ENCODE measurements around the gene ZC3HAV1L. TPM values are rescaled to one million over a fixed set of nuclear protein-coding genes. Genes with fewer than 3 reads are reported as not detected.

The ZC3HAV1L gene
- total RNA-seq, 1 donor: 21.8 TPM

Other genes with a start within 250 kb of the ZC3HAV1L start
- gene TMEM213, start 238.0 kb downstream of the ZC3HAV1L start, total RNA-seq: not detected
- gene ATP6V0A4, start 237.8 kb downstream of the ZC3HAV1L start, total RNA-seq: not detected
- 5.1 TPM for gene KIAA1549, start 54.7 kb downstream of the ZC3HAV1L start, total RNA-seq
- 71.9 TPM for gene ZC3HAV1, start 73.7 kb upstream of the ZC3HAV1L start, total RNA-seq
- 5.7 TPM for gene UBN2, start 195.2 kb upstream of the ZC3HAV1L start, total RNA-seq